BLaER1 (cell line): ENCODE data around the gene SLC24A3.

Source experiments
- H3K27ac ChIP-seq: shearing (Covaris generic); formaldehyde crosslinking; 2 replicates; pipeline ENCODE4 v1.8.1; 2022
- H3K27me3 ChIP-seq: shearing (Covaris generic); formaldehyde crosslinking; 2 replicates; pipeline ENCODE4 v1.8.1; 2022
- H3K36me3 ChIP-seq: shearing (Covaris generic); formaldehyde crosslinking; 2 replicates; pipeline ENCODE4 v1.8.1; 2022
- H3K4me1 ChIP-seq: shearing (Covaris generic); formaldehyde crosslinking; 2 replicates; pipeline ENCODE4 v1.8.1; 2022
- H3K4me2 ChIP-seq: shearing (Covaris generic); formaldehyde crosslinking; 2 replicates; pipeline ENCODE4 v1.8.1; 2022
- H3K4me3 ChIP-seq: shearing (Covaris generic); formaldehyde crosslinking; 2 replicates; pipeline ENCODE4 v1.8.1; 2022
- H3K9ac ChIP-seq: shearing (Covaris generic); formaldehyde crosslinking; 2 replicates; pipeline ENCODE4 v1.8.1; 2022
- H3K9me3 ChIP-seq: shearing (Covaris generic); formaldehyde crosslinking; 2 replicates; pipeline ENCODE4 v1.8.1; 2022
- H4K20me1 ChIP-seq: shearing (Covaris generic); formaldehyde crosslinking; 2 replicates; pipeline ENCODE4 v1.8.1; 2022
- Cebpa-rat ChIP-seq: shearing (Covaris generic); IDR thresholded peaks from 2 replicates; pipeline ENCODE4 v1.8.1; 2022

Gene SLC24A3

GRCh38 chr20:19761326-19761725, 548.9 kb downstream of the SLC24A3 start:
- H3K36me3 ChIP-seq: no peaks in the 10 kb centered on the region
- no peak overlapping the region for H3K9ac ChIP-seq
- peaks cover 44% of the 10 kb centered on the region for H3K4me1 ChIP-seq
- no peak for TF ChIP-seq Cebpa-rat
- H3K9me3 ChIP-seq: no peaks in the 10 kb centered on the region
- peak overlapping the region; percentile 11; the same call in 1 of the 2 replicates for H3K4me2 ChIP-seq
- H3K27ac ChIP-seq: no peak overlapping the region
- H3K4me3 ChIP-seq: no peak overlapping the region
- H3K27me3 ChIP-seq: no peaks in the 10 kb centered on the region
- peaks cover 36% of the 10 kb centered on the region for H4K20me1 ChIP-seq

- no peak overlapping the region for H3K27ac ChIP-seq
- no peak overlapping the region for H3K4me3 ChIP-seq
- H3K9ac ChIP-seq: no peak overlapping the region
Observed at GRCh38 chr20:19761841-19762240, 549.4 kb downstream of the SLC24A3 start.

GRCh38 chr20:19764207-19764606, 551.8 kb downstream of the SLC24A3 start:
- Histone ChIP-seq H3K36me3 (no peaks in the 10 kb centered on the region), H3K4me2 (no peak overlapping the region), H3K27ac (no peak overlapping the region), H3K9ac (no peak overlapping the region), H3K27me3 (no peaks in the 10 kb centered on the region), H3K4me3 (no peak overlapping the region), H3K9me3 (no peaks in the 10 kb centered on the region), H4K20me1 (peaks cover 29% of the 10 kb centered on the region), H3K4me1 (peaks cover 22% of the 10 kb centered on the region)
- TF ChIP-seq Cebpa-rat: no peak

More at GRCh38 chr20:19761841-19762240, 549.4 kb downstream of the SLC24A3 start:
- no peaks in the 10 kb centered on the region for H3K27me3 ChIP-seq
- H3K9me3 ChIP-seq: no peaks in the 10 kb centered on the region
- no peaks in the 10 kb centered on the region for H3K36me3 ChIP-seq
- H3K4me2 ChIP-seq: peak overlapping the region; percentile 11; the same call in 1 of the 2 replicates
- H3K4me1 ChIP-seq: peaks cover 38% of the 10 kb centered on the region
- H4K20me1 ChIP-seq: peaks cover 36% of the 10 kb centered on the region
- no peak for TF ChIP-seq Cebpa-rat

GRCh38 chr20:19765266-19765665, 552.8 kb downstream of the SLC24A3 start:
- TF ChIP-seq Cebpa-rat: no peak
- H3K4me3 ChIP-seq: no peak overlapping the region
- H3K4me1 ChIP-seq: peaks cover 13% of the 10 kb centered on the region

GRCh38 chr20:19765913-19766312, 553.5 kb downstream of the SLC24A3 start:
- H3K4me2 ChIP-seq: no peak overlapping the region
- H3K27ac ChIP-seq: no peak overlapping the region
- H3K9me3 ChIP-seq: no peaks in the 10 kb centered on the region
- no peaks in the 10 kb centered on the region for H3K27me3 ChIP-seq
- H4K20me1 ChIP-seq: peaks cover 12% of the 10 kb centered on the region
- H3K9ac ChIP-seq: no peak overlapping the region
- H3K36me3 ChIP-seq: no peaks in the 10 kb centered on the region
- H3K4me3 ChIP-seq: no peak overlapping the region
- TF ChIP-seq Cebpa-rat: no peak
- peaks cover 13% of the 10 kb centered on the region for H3K4me1 ChIP-seq

More at GRCh38 chr20:19765266-19765665, 552.8 kb downstream of the SLC24A3 start:
- H3K9ac ChIP-seq: no peak overlapping the region
- H3K4me2 ChIP-seq: no peak overlapping the region
- no peak overlapping the region for H3K27ac ChIP-seq
- no peaks in the 10 kb centered on the region for H3K9me3 ChIP-seq
- no peaks in the 10 kb centered on the region for H3K36me3 ChIP-seq
- H3K27me3 ChIP-seq: no peaks in the 10 kb centered on the region
- peaks cover 19% of the 10 kb centered on the region for H4K20me1 ChIP-seq

DNA sequence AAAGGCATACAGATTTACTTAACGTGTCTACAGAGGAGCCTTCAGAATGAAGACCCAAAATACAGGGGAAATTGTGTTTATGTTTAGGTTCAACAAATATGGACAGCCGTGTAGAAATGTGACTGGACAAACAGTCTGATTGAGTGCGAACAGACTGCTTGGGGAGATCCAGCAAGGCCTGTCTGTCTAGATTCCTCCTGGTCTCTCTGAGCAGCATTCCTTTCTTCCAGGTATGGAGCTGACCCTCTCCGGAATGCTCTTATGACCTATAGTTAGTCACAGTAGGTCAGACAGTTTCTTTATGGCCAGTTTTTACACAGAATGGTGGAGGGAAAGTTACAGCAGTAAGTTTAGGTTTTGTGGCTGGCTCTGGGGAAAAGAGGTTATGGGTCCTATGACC, 554.6 kb downstream of the SLC24A3 start:
- TF ChIP-seq Cebpa-rat: no peak
- Histone ChIP-seq H3K27ac (no peak overlapping the region), H3K27me3 (no peaks in the 10 kb centered on the region), H3K9ac (no peak overlapping the region), H3K4me2 (no peak overlapping the region), H3K9me3 (no peaks in the 10 kb centered on the region), H3K4me3 (no peak overlapping the region), H3K4me1 (peaks cover 5% of the 10 kb centered on the region), H4K20me1 (peaks cover 3% of the 10 kb centered on the region; the same call in 1 of the 2 replicates), H3K36me3 (no peaks in the 10 kb centered on the region)

DNA sequence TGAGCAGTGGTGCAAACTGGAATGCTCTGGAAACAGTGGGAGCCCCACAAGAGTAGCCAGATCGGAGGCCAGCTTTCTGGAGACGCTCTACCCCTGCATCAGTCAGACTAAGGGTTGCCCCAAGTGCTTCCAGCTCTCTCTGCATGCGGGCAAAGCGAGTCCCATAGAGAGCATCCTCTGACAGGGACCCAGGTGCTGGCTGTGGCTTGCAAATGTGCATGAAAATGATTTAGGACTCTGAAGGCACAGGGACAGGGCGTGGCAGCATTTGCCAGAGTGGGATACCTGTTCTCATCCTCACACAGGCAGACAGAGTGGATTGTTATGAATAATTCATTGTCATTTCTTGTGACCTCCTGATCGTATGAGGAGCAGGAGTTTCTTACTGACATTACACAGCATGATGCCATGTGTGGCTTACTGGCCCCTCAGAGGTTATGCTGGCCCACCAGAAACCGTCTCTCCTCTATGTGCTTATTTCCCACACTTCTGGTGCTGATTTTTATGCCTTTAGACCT, 555.9 kb downstream of the SLC24A3 start:
- Histone ChIP-seq H3K4me2 (no peak overlapping the region), H3K27ac (no peak overlapping the region)
- no peak for TF ChIP-seq Cebpa-rat

GRCh38 chr20:19769507-19769906, 557.1 kb downstream of the SLC24A3 start:
- H3K36me3 ChIP-seq: no peaks in the 10 kb centered on the region; the same call in 1 of the 2 replicates
- no peak overlapping the region for H3K4me3 ChIP-seq
- no peak overlapping the region for H3K4me2 ChIP-seq
- no peak overlapping the region for H3K9ac ChIP-seq
- no peaks in the 10 kb centered on the region for H3K9me3 ChIP-seq
- H4K20me1 ChIP-seq: no peaks in the 10 kb centered on the region; the same call in 1 of the 2 replicates
- H3K27me3 ChIP-seq: no peaks in the 10 kb centered on the region
- no peak for TF ChIP-seq Cebpa-rat
- H3K27ac ChIP-seq: no peak overlapping the region
- H3K4me1 ChIP-seq: no peaks in the 10 kb centered on the region

More for the DNA sequence above, 555.9 kb downstream of the SLC24A3 start:
- Histone ChIP-seq H3K27me3 (no peaks in the 10 kb centered on the region), H3K9ac (no peak overlapping the region), H3K9me3 (no peaks in the 10 kb centered on the region), H4K20me1 (no peaks in the 10 kb centered on the region; the same call in 1 of the 2 replicates), H3K4me3 (no peak overlapping the region), H3K4me1 (no peaks in the 10 kb centered on the region), H3K36me3 (no peaks in the 10 kb centered on the region; the same call in 1 of the 2 replicates)

DNA sequence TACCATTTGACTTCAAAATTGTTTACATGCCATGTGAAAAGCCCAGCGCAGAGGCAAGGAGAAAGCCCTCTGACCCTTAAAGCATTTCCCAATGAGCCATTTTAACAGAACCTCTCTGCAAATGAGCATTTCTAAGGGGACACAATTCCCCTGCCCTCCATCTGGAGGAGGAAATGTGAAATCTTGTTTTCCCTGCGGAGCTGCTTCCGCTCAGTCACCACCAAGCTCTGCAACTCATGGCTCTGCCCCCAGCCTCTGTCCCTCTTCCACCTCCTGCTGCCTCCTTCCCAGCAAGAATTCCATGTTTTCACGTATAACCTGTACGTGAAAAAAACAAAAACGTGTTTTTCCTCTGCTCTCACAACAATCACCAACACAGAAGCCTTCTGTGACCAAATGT, 557.9 kb downstream of the SLC24A3 start:
- Histone ChIP-seq H4K20me1 (peaks cover under 1% of the 10 kb centered on the region; the same call in 1 of the 2 replicates), H3K27ac (no peak overlapping the region), H3K9me3 (no peaks in the 10 kb centered on the region), H3K4me3 (no peak overlapping the region), H3K9ac (no peak overlapping the region), H3K4me1 (no peaks in the 10 kb centered on the region), H3K27me3 (no peaks in the 10 kb centered on the region), H3K4me2 (no peak overlapping the region), H3K36me3 (no peaks in the 10 kb centered on the region; the same call in 1 of the 2 replicates)
- TF ChIP-seq Cebpa-rat: no peak

GRCh38 chr20:19771031-19771430, 558.6 kb downstream of the SLC24A3 start:
- Histone ChIP-seq H3K27me3 (no peaks in the 10 kb centered on the region), H3K9ac (no peak overlapping the region), H3K4me1 (no peaks in the 10 kb centered on the region), H3K27ac (no peak overlapping the region), H3K36me3 (no peaks in the 10 kb centered on the region; the same call in 1 of the 2 replicates), H4K20me1 (peaks cover 4% of the 10 kb centered on the region; the same call in 1 of the 2 replicates), H3K9me3 (no peaks in the 10 kb centered on the region), H3K4me3 (no peak overlapping the region), H3K4me2 (no peak overlapping the region)
- TF ChIP-seq Cebpa-rat: no peak
